H9 (cell line): ENCODE results near the gene MCF2L. TPM values are rescaled to one million over a fixed set of nuclear protein-coding genes. Genes with fewer than 3 reads are reported as not detected.
A peak's percentile ranks its signal among the peaks of the same experiment; 100 is the strongest.

Experiments used
- DNase-seq: peaks from one replicate; pipeline ENCODE4 v3.0.0-alpha.2; 2017
- H2AFZ ChIP-seq: one replicate; pipeline ENCODE4 v1.6.1; 2013; ENCODE audit warnings: mild to moderate bottlenecking, low read length, control low read depth, moderate library complexity
- H2AK5ac ChIP-seq: 2 replicates; pipeline ENCODE4 v1.6.1; 2013; ENCODE audit warnings: low read length, control low read depth, mixed read lengths; ENCODE audit not compliant: insufficient read length
- H2BK120ac ChIP-seq: one replicate; pipeline ENCODE4 v1.6.1; 2013; ENCODE audit warnings: low read depth, mild to moderate bottlenecking, low read length, control low read depth, inconsistent platforms; ENCODE audit not compliant: poor library complexity, severe bottlenecking
- H2BK12ac ChIP-seq: 2 replicates; pipeline ENCODE4 v1.6.1; 2013; ENCODE audit warnings: low read length, control low read depth, mixed read lengths, low read depth; ENCODE audit not compliant: insufficient read length
- H2BK15ac ChIP-seq: 2 replicates; pipeline ENCODE4 v1.6.1; 2013; ENCODE audit warnings: low read depth, low read length, control low read depth
- H2BK20ac ChIP-seq: one replicate; pipeline ENCODE4 v1.6.1; 2013; ENCODE audit warnings: low read depth, mild to moderate bottlenecking, low read length, control low read depth, inconsistent platforms; ENCODE audit not compliant: poor library complexity, severe bottlenecking
- H2BK5ac ChIP-seq: 2 replicates; pipeline ENCODE4 v1.6.1; 2013; ENCODE audit warnings: low read length, control low read depth, mixed read lengths; ENCODE audit not compliant: insufficient read length
- H3K14ac ChIP-seq: 2 replicates; pipeline ENCODE4 v1.6.1; 2013; ENCODE audit warnings: low read length, control low read depth; ENCODE audit not compliant: insufficient read depth
- H3K18ac ChIP-seq: 2 replicates; pipeline ENCODE4 v1.6.1; 2013; ENCODE audit warnings: low read depth, mild to moderate bottlenecking, mixed read lengths, low read length, control low read depth; ENCODE audit not compliant: insufficient read length
- H3K23ac ChIP-seq: 2 replicates; pipeline ENCODE4 v1.6.1; 2013; ENCODE audit warnings: low read length, control low read depth, mixed read lengths, low read depth; ENCODE audit not compliant: insufficient read length
- H3K23me2 ChIP-seq: 2 replicates; pipeline ENCODE4 v1.6.1; 2013; ENCODE audit warnings: low read depth, mild to moderate bottlenecking, mixed read lengths, low read length, control low read depth; ENCODE audit not compliant: insufficient read length, poor library complexity, severe bottlenecking
- H3K27ac ChIP-seq: 2 replicates; pipeline ENCODE4 v1.5.1; 2013; ENCODE audit warnings: low read length, control low read depth, mixed read lengths, low read depth; ENCODE audit not compliant: insufficient read length
- H3K27me3 ChIP-seq: 2 replicates; pipeline ENCODE4 v1.6.1; 2013; ENCODE audit warnings: low read length, control low read depth, inconsistent platforms; ENCODE audit not compliant: insufficient read depth
- H3K4ac ChIP-seq: 2 replicates; pipeline ENCODE4 v1.6.1; 2013; ENCODE audit warnings: low read depth, mild to moderate bottlenecking, control low read depth, inconsistent platforms, low read length, moderate library complexity
- H3K4me1 ChIP-seq: 2 replicates; pipeline ENCODE4 v1.6.1; 2013; ENCODE audit warnings: low read length, control low read depth, inconsistent platforms; ENCODE audit not compliant: insufficient read depth
- H3K4me2 ChIP-seq: 2 replicates; pipeline ENCODE4 v1.6.1; 2013; ENCODE audit warnings: low read length, control low read depth, mixed read lengths; ENCODE audit not compliant: insufficient read length, insufficient read depth
- H3K56ac ChIP-seq: 2 replicates; pipeline ENCODE4 v1.6.1; 2013; ENCODE audit warnings: low read depth, mild to moderate bottlenecking, mixed read lengths, low read length, control low read depth; ENCODE audit not compliant: insufficient read length
- H3K79me1 ChIP-seq: 2 replicates; pipeline ENCODE4 v1.6.1; 2013; ENCODE audit warnings: low read depth, mild to moderate bottlenecking, moderate library complexity, low read length, control low read depth, inconsistent platforms; ENCODE audit not compliant: insufficient read depth, poor library complexity, severe bottlenecking
- H3K79me2 ChIP-seq: 2 replicates; pipeline ENCODE4 v1.6.1; 2013; ENCODE audit warnings: low read length, control low read depth, inconsistent platforms; ENCODE audit not compliant: insufficient read depth
- H3K9ac ChIP-seq: 2 replicates; pipeline ENCODE4 v1.6.1; 2013; ENCODE audit warnings: low read length, control low read depth, mixed read lengths; ENCODE audit not compliant: insufficient read length; ENCODE audit errors: extremely low read depth
- H3K9me3 ChIP-seq: one replicate; pipeline ENCODE4 v1.6.1; 2013; ENCODE audit warnings: low read depth, low read length, inconsistent platforms; ENCODE audit not compliant: control insufficient read depth
- H3T11ph ChIP-seq: one replicate; pipeline ENCODE4 v1.6.1; 2013; ENCODE audit warnings: mild to moderate bottlenecking, low read length, control low read depth, inconsistent platforms
- H4K20me1 ChIP-seq: one replicate; pipeline ENCODE4 v1.6.1; 2013; ENCODE audit not compliant: control insufficient read depth, insufficient read length, insufficient read depth
- H4K5ac ChIP-seq: 2 replicates; pipeline ENCODE4 v1.6.1; 2013; ENCODE audit warnings: low read depth, mild to moderate bottlenecking, mixed read lengths, low read length, control low read depth; ENCODE audit not compliant: insufficient read length
- H4K8ac ChIP-seq: replicated peaks from 2 replicates; pipeline ENCODE4 v1.6.1; 2013; ENCODE audit warnings: low read length, control low read depth, mixed read lengths, low read depth; ENCODE audit not compliant: insufficient read length
- H4K91ac ChIP-seq: 2 replicates; pipeline ENCODE4 v1.6.1; 2013; ENCODE audit warnings: low read depth, mild to moderate bottlenecking, moderate library complexity, mixed read lengths, low read length, control low read depth; ENCODE audit not compliant: insufficient read length
- H3K27ac Mint-ChIP-seq, 3 experiments: 2 replicates in 2 of 3; 3 replicates in 1 of 3; pipeline ENCODE4 v1.8.0; 2020 to 2021; ENCODE audit warnings: mixed read lengths in 3 of 3, mild to moderate bottlenecking in 1 of 3, moderate library complexity in 1 of 3
- H3K27me3 Mint-ChIP-seq: 2 replicates; pipeline ENCODE4 v1.8.0; 2021; ENCODE audit warnings: low read depth, mild to moderate bottlenecking, moderate library complexity, mixed read lengths
- H3K36me3 Mint-ChIP-seq, 3 experiments: 2 replicates in 2 of 3; 3 replicates in 1 of 3; pipeline ENCODE4 v1.8.0; 2020 to 2021; ENCODE audit warnings: low read depth in 3 of 3, mixed read lengths in 3 of 3; ENCODE audit not compliant: insufficient read depth in 1 of 3
- H3K4me1 Mint-ChIP-seq, 2 experiments: 2 replicates each; pipeline ENCODE4 v1.8.0; 2020; ENCODE audit warnings: mixed read lengths in 2 of 2
- H3K4me3 Mint-ChIP-seq, 2 experiments: 2 replicates in 1 of 2; 3 replicates in 1 of 2; pipeline ENCODE4 v1.8.0; 2020 to 2021; ENCODE audit warnings: mild to moderate bottlenecking in 2 of 2, mixed read lengths in 2 of 2, moderate library complexity in 1 of 2
- H3K9me3 Mint-ChIP-seq, 2 experiments: 2 replicates in 1 of 2; 3 replicates in 1 of 2; pipeline ENCODE4 v1.8.0; 2020; ENCODE audit warnings: mild to moderate bottlenecking in 2 of 2, mixed read lengths in 2 of 2, moderate library complexity in 1 of 2
- CTCF ChIP-seq: fragments of 200-600 bp; sonication (generic); conservative IDR thresholded peaks from 3 replicates; pipeline ENCODE4 v1.8.0; 2021; ENCODE audit warnings: antibody characterized with exemption, mild to moderate bottlenecking
- WGBS: extraction: QIAGEN DNeasy Blood & Tissue Kit; methylation state at CpG from one replicate; pipeline ENCODE4 v1.1.7; 2013; ENCODE audit warnings: missing lambda C conversion rate, low lambda C conversion rate, mixed read lengths; ENCODE audit not compliant: insufficient read length; ENCODE audit errors: extremely low coverage; 5-methylcytosine and 5-hydroxymethylcytosine counted together
- total RNA-seq: library from RNA; stranded (reverse); gene quantifications from 2 replicates; pipeline ENCODE4 v1.2.1, GENCODE V29; 2021

Gene MCF2L
- total RNA-seq, 1 experiment from 2014 or later: 18.5 TPM

GRCh38 chr13:113141601-113141970 lies 172.6 kb downstream of the MCF2L start:
- no peak overlapping the region for H4K5ac ChIP-seq
- H3K18ac ChIP-seq: no peak overlapping the region

More at GRCh38 chr13:113141601-113141970, 172.6 kb downstream of the MCF2L start:
- Mint-ChIP-seq H3K36me3 (no peaks in the 10 kb centered on the region), H3K4me1 (peaks cover 14 to 27% of the 10 kb centered on the region in 2 experiments), H3K27me3 (no peaks in the 10 kb centered on the region), H3K9me3 (no peaks in the 10 kb centered on the region), H3K4me3 (no peak overlapping the region), H3K27ac (no peak overlapping the region; a peak in 1 of 7 replicates)
- no peak overlapping the region for H2BK20ac ChIP-seq
- H3K56ac ChIP-seq: no peak overlapping the region
- no peaks in the 10 kb centered on the region for H3K23me2 ChIP-seq
- H2AFZ ChIP-seq: no peak overlapping the region
- no peak for TF ChIP-seq CTCF
- H3K79me2 ChIP-seq: no peaks in the 10 kb centered on the region
- no peak overlapping the region for H2BK12ac ChIP-seq
- no peaks in the 10 kb centered on the region for H3K79me1 ChIP-seq
- H3K9ac ChIP-seq: no peak overlapping the region
- no peak overlapping the region for H3K4me2 ChIP-seq
- H2AK5ac ChIP-seq: no peak overlapping the region
- H3K9me3 ChIP-seq: no peaks in the 10 kb centered on the region
- no peak overlapping the region; the same call in 1 of the 2 replicates for H3K14ac ChIP-seq
- no CpG with 5 or more reads among the region's 18 CpGs for WGBS
- no peaks in the 10 kb centered on the region for H3K4me1 ChIP-seq
- no peaks in the 10 kb centered on the region for H4K20me1 ChIP-seq
- no peak overlapping the region for H2BK120ac ChIP-seq
- H3K27me3 ChIP-seq: no peaks in the 10 kb centered on the region
- H3K23ac ChIP-seq: no peak overlapping the region
- peak; percentile 25 for DNase-seq
- H4K91ac ChIP-seq: no peak overlapping the region
- H4K8ac ChIP-seq: no peak overlapping the region
- H2BK15ac ChIP-seq: no peak overlapping the region
- no peak overlapping the region for H3K27ac ChIP-seq
- H3T11ph ChIP-seq: no peak overlapping the region
- H3K4ac ChIP-seq: no peak overlapping the region
- no peak overlapping the region for H2BK5ac ChIP-seq
